ENCODE data around the gene LARP7.

LARP7 gene

DNA sequence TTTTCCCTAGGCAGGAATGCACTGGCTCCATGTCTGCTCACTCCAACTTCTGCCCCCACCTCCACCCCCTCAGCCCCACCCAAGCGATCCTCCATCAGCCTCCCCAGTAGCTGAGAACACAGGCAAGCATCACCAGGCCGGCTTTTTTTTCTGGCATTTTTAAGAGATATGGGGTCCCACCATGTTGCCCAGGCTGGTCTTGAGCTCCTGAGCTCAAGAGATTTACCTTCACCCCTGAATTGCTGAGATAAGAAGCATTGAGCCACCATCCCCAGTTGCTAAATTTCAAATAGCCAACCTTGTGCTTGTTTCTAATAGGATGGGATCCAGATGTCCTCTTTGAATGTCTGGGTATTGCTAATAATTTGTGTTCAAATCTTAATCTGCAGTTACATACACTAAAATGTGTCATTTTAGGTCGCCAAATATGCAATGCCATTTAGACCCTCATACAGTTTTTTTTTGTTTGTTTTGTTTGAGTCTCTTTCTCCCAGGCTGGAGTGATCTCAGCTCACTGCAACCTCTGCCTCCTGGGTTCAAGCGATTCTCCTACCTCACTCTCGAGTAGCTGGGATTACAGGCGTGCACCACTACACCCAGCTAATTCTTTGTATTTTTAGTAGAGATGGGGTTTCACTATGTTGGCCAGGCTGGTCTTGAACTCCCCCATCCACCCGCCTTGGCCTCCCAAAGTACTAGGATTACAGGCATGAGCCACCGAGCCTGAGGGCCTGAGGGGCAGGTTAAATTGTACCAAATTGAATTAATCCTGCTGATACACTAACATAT, 8.8 kb downstream of the LARP7 start:
- no peak overlapping the region for H3K4me3 ChIP-seq (replicated peaks; ENCODE audit: low read depth, low read length)
- DNase-seq (ENCODE audit: extremely low read depth, low read depth): no peak

DNA sequence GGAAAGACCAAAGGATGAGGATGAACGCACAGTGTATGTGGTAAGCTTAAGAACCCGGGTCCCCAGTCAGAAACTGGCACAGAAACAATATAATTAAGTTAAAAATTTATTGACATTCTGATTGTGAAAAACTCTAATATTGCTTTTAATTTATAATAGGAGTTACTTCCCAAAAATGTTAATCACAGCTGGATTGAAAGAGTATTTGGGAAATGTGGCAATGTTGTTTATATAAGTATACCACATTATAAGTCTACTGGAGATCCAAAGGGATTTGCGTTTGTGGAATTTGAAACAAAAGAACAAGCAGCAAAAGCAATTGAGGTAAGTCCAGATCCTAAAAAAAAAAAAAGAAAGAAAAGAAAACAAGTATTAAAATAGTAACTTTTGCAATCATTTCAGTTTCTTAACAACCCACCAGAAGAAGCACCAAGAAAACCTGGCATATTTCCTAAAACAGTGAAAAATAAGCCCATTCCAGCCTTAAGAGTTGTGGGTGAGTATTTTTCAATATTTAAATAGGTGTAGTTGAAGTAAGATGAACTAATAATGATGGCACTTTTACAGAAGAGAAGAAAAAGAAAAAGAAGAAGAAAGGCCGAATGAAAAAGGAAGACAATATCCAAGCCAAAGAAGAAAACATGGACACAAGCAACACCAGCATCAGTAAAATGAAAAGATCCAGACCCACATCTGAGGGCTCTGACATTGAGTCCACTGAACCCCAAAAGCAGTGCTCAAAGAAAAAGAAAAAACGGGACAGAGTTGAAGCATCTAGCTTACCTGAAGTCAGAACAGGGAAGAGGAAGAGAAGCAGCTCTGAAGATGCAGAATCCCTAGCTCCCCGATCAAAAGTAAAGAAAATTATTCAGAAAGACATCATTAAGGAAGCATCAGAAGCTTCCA, 9.9 kb downstream of the LARP7 start:
- no peak for DNase-seq (ENCODE audit: extremely low read depth, low read depth)
- H3K4me3 ChIP-seq (replicated peaks; ENCODE audit: low read depth, low read length): no peak overlapping the region
- TF ChIP-seq, protein P1, sequence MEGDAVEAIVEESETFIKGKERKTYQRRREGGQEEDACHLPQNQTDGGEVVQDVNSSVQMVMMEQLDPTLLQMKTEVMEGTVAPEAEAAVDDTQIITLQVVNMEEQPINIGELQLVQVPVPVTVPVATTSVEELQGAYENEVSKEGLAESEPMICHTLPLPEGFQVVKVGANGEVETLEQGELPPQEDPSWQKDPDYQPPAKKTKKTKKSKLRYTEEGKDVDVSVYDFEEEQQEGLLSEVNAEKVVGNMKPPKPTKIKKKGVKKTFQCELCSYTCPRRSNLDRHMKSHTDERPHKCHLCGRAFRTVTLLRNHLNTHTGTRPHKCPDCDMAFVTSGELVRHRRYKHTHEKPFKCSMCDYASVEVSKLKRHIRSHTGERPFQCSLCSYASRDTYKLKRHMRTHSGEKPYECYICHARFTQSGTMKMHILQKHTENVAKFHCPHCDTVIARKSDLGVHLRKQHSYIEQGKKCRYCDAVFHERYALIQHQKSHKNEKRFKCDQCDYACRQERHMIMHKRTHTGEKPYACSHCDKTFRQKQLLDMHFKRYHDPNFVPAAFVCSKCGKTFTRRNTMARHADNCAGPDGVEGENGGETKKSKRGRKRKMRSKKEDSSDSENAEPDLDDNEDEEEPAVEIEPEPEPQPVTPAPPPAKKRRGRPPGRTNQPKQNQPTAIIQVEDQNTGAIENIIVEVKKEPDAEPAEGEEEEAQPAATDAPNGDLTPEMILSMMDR (IDR thresholded peaks at IDR 0.05; ENCODE audit: low read depth, low read length, missing control alignments): no peak

More for the DNA sequence above, 8.8 kb downstream of the LARP7 start:
- TF ChIP-seq, protein P1 (IDR thresholded peaks at IDR 0.05; ENCODE audit: low read depth, low read length, missing control alignments): no peak

DNA sequence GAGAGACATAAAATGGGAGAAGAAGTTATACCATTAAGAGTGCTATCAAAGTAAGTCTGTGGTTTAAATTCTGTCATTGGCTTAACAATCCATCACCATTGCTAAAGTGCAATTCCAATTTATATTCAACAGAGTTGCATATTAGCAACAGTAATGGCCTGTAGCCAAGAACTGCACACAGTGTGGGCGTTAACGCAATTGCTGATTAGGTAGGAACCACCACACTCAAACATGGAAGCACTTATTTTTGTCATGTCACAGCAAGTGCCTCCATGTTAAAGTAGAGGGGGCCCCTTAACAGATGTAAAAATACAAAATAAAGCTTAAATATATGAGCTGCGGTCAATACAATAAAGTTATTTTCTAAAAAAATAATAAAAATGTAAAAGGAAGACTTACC, 10.8 kb downstream of the LARP7 start:
- TF ChIP-seq, protein P1 (IDR thresholded peaks at IDR 0.05; ENCODE audit: low read depth, low read length, missing control alignments): no peak
- no peak for DNase-seq (ENCODE audit: extremely low read depth, low read depth)
- H3K4me3 ChIP-seq (replicated peaks; ENCODE audit: low read depth, low read length): no peak overlapping the region

DNA sequence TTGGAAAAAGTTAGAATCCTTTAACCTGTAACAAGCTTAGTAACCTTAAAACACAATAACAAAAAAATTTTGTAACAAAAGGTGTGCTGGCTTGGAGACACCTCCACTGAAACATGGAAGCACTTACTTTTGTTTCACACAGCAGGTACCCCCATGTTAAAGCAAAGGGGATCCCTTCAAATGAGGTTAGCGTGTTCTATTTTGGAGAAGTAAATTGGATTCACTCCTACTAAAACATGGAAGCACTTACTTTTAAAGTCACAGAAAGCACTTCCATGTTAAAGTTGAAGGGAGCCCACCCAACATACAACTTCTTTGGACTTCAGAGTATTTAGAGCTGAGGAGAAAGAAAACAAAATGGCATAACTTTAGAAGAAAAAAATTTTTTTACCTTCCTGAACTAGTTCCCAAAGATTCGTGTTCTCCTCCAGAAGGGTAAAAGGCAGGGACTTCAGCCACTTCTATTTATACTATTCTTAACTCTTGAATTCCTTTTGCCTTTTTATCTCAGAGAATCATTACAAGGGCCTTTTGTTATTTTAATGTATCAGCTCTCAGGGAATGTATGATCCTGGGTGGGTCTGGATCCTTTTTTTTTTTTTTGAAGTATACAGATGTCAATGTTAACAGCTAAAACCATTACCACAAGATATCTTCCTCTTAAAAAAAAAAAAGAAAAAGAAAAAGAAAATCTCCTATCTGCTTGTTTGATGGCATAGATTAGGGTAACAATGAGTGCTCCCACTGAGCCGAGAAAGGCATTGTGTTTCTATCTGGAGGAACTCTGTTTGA, 11.5 kb downstream of the LARP7 start:
- no peak overlapping the region for H3K4me3 ChIP-seq (replicated peaks; ENCODE audit: low read depth, low read length)
- no peak for DNase-seq (ENCODE audit: extremely low read depth, low read depth)
- TF ChIP-seq, protein P1 (IDR thresholded peaks at IDR 0.05; ENCODE audit: low read depth, low read length, missing control alignments): no peak

DNA sequence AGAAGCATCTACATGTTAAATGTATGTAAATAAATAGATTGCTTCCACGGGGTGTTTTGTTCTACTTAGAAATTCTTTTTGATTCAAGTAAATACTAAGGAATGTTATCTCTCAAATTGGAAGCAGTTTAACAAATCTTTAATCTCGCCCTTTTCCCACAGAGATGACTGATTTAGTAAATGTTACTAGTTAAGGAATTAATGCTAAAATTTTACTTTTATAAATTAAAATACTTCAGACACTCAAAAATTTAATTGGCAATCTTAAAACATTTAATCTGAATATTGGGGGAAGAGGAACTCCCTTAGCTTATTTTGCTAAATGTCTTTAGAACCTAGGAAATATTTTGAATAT, 12.1 kb downstream of the LARP7 start:
- no peak overlapping the region for H3K4me3 ChIP-seq (replicated peaks; ENCODE audit: low read depth, low read length)
- TF ChIP-seq, protein P1 (IDR thresholded peaks at IDR 0.05; ENCODE audit: low read depth, low read length, missing control alignments): no peak
- DNase-seq (ENCODE audit: extremely low read depth, low read depth): no peak

DNA sequence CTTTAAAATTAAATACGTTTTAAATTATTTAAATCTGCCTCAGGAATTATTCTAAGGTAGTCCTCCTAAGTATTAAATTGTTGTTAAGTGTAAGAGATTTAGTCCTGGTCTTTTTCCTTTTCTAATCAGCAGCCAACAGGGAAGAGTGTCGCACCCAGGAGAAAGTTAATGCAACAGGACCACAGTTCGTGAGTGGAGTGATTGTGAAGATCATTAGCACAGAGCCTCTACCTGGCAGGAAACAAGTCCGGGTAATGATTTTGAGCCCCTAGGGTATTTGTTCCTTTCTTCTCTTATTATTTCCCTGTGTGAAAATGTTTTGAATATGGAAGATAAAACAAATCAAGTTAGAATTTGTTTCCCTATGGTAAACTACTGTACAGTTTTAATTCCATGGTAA, 13.4 kb downstream of the LARP7 start:
- H3K4me3 ChIP-seq (replicated peaks; ENCODE audit: low read depth, low read length): no peak overlapping the region

More for the DNA sequence above, 13.4 kb downstream of the LARP7 start:
- no peak for DNase-seq (ENCODE audit: extremely low read depth, low read depth)
- TF ChIP-seq, protein P1 (IDR thresholded peaks at IDR 0.05; ENCODE audit: low read depth, low read length, missing control alignments): no peak

Measured in HFF-Myc (cell line).